H9 (cell line): ENCODE data around the gene OSBPL8. TPM values are rescaled to one million over a fixed set of nuclear protein-coding genes. Genes with fewer than 3 reads are reported as not detected.

ENCODE experiments used
- DNase-seq: peaks from one replicate; pipeline ENCODE4 v3.0.0-alpha.2; 2017
- H2AFZ ChIP-seq: one replicate; pipeline ENCODE4 v1.6.1; 2013; ENCODE audit warnings: mild to moderate bottlenecking, low read length, control low read depth, moderate library complexity
- H2AK5ac ChIP-seq: 2 replicates; pipeline ENCODE4 v1.6.1; 2013; ENCODE audit warnings: low read length, control low read depth, mixed read lengths; ENCODE audit not compliant: insufficient read length
- H2BK120ac ChIP-seq: one replicate; pipeline ENCODE4 v1.6.1; 2013; ENCODE audit warnings: low read depth, mild to moderate bottlenecking, low read length, control low read depth, inconsistent platforms; ENCODE audit not compliant: poor library complexity, severe bottlenecking
- H2BK12ac ChIP-seq: 2 replicates; pipeline ENCODE4 v1.6.1; 2013; ENCODE audit warnings: low read length, control low read depth, mixed read lengths, low read depth; ENCODE audit not compliant: insufficient read length
- H2BK15ac ChIP-seq: 2 replicates; pipeline ENCODE4 v1.6.1; 2013; ENCODE audit warnings: low read depth, low read length, control low read depth
- H2BK20ac ChIP-seq: one replicate; pipeline ENCODE4 v1.6.1; 2013; ENCODE audit warnings: low read depth, mild to moderate bottlenecking, low read length, control low read depth, inconsistent platforms; ENCODE audit not compliant: poor library complexity, severe bottlenecking
- H2BK5ac ChIP-seq: 2 replicates; pipeline ENCODE4 v1.6.1; 2013; ENCODE audit warnings: low read length, control low read depth, mixed read lengths; ENCODE audit not compliant: insufficient read length
- H3K14ac ChIP-seq: 2 replicates; pipeline ENCODE4 v1.6.1; 2013; ENCODE audit warnings: low read length, control low read depth; ENCODE audit not compliant: insufficient read depth
- H3K18ac ChIP-seq: 2 replicates; pipeline ENCODE4 v1.6.1; 2013; ENCODE audit warnings: low read depth, mild to moderate bottlenecking, mixed read lengths, low read length, control low read depth; ENCODE audit not compliant: insufficient read length
- H3K23ac ChIP-seq: 2 replicates; pipeline ENCODE4 v1.6.1; 2013; ENCODE audit warnings: low read length, control low read depth, mixed read lengths, low read depth; ENCODE audit not compliant: insufficient read length
- H3K23me2 ChIP-seq: 2 replicates; pipeline ENCODE4 v1.6.1; 2013; ENCODE audit warnings: low read depth, mild to moderate bottlenecking, mixed read lengths, low read length, control low read depth; ENCODE audit not compliant: insufficient read length, poor library complexity, severe bottlenecking
- H3K27ac ChIP-seq: 2 replicates; pipeline ENCODE4 v1.5.1; 2013; ENCODE audit warnings: low read length, control low read depth, mixed read lengths, low read depth; ENCODE audit not compliant: insufficient read length
- H3K27me3 ChIP-seq: 2 replicates; pipeline ENCODE4 v1.6.1; 2013; ENCODE audit warnings: low read length, control low read depth, inconsistent platforms; ENCODE audit not compliant: insufficient read depth
- H3K4ac ChIP-seq: 2 replicates; pipeline ENCODE4 v1.6.1; 2013; ENCODE audit warnings: low read depth, mild to moderate bottlenecking, control low read depth, inconsistent platforms, low read length, moderate library complexity
- H3K4me1 ChIP-seq: 2 replicates; pipeline ENCODE4 v1.6.1; 2013; ENCODE audit warnings: low read length, control low read depth, inconsistent platforms; ENCODE audit not compliant: insufficient read depth
- H3K4me2 ChIP-seq: 2 replicates; pipeline ENCODE4 v1.6.1; 2013; ENCODE audit warnings: low read length, control low read depth, mixed read lengths; ENCODE audit not compliant: insufficient read length, insufficient read depth
- H3K56ac ChIP-seq: 2 replicates; pipeline ENCODE4 v1.6.1; 2013; ENCODE audit warnings: low read depth, mild to moderate bottlenecking, mixed read lengths, low read length, control low read depth; ENCODE audit not compliant: insufficient read length
- H3K79me1 ChIP-seq: 2 replicates; pipeline ENCODE4 v1.6.1; 2013; ENCODE audit warnings: low read depth, mild to moderate bottlenecking, moderate library complexity, low read length, control low read depth, inconsistent platforms; ENCODE audit not compliant: insufficient read depth, poor library complexity, severe bottlenecking
- H3K79me2 ChIP-seq: 2 replicates; pipeline ENCODE4 v1.6.1; 2013; ENCODE audit warnings: low read length, control low read depth, inconsistent platforms; ENCODE audit not compliant: insufficient read depth
- H3K9ac ChIP-seq: 2 replicates; pipeline ENCODE4 v1.6.1; 2013; ENCODE audit warnings: low read length, control low read depth, mixed read lengths; ENCODE audit not compliant: insufficient read length; ENCODE audit errors: extremely low read depth
- H3K9me3 ChIP-seq: one replicate; pipeline ENCODE4 v1.6.1; 2013; ENCODE audit warnings: low read depth, low read length, inconsistent platforms; ENCODE audit not compliant: control insufficient read depth
- H3T11ph ChIP-seq: one replicate; pipeline ENCODE4 v1.6.1; 2013; ENCODE audit warnings: mild to moderate bottlenecking, low read length, control low read depth, inconsistent platforms
- H4K20me1 ChIP-seq: one replicate; pipeline ENCODE4 v1.6.1; 2013; ENCODE audit not compliant: control insufficient read depth, insufficient read length, insufficient read depth
- H4K5ac ChIP-seq: 2 replicates; pipeline ENCODE4 v1.6.1; 2013; ENCODE audit warnings: low read depth, mild to moderate bottlenecking, mixed read lengths, low read length, control low read depth; ENCODE audit not compliant: insufficient read length
- H4K8ac ChIP-seq: replicated peaks from 2 replicates; pipeline ENCODE4 v1.6.1; 2013; ENCODE audit warnings: low read length, control low read depth, mixed read lengths, low read depth; ENCODE audit not compliant: insufficient read length
- H4K91ac ChIP-seq: 2 replicates; pipeline ENCODE4 v1.6.1; 2013; ENCODE audit warnings: low read depth, mild to moderate bottlenecking, moderate library complexity, mixed read lengths, low read length, control low read depth; ENCODE audit not compliant: insufficient read length
- H3K27ac Mint-ChIP-seq, 3 experiments: 2 replicates in 2 of 3; 3 replicates in 1 of 3; pipeline ENCODE4 v1.8.0; 2020 to 2021; ENCODE audit warnings: mixed read lengths in 3 of 3, mild to moderate bottlenecking in 1 of 3, moderate library complexity in 1 of 3
- H3K27me3 Mint-ChIP-seq: 2 replicates; pipeline ENCODE4 v1.8.0; 2021; ENCODE audit warnings: low read depth, mild to moderate bottlenecking, moderate library complexity, mixed read lengths
- H3K36me3 Mint-ChIP-seq, 3 experiments: 2 replicates in 2 of 3; 3 replicates in 1 of 3; pipeline ENCODE4 v1.8.0; 2020 to 2021; ENCODE audit warnings: low read depth in 3 of 3, mixed read lengths in 3 of 3; ENCODE audit not compliant: insufficient read depth in 1 of 3
- H3K4me1 Mint-ChIP-seq, 2 experiments: 2 replicates each; pipeline ENCODE4 v1.8.0; 2020; ENCODE audit warnings: mixed read lengths in 2 of 2
- H3K4me3 Mint-ChIP-seq, 2 experiments: 2 replicates in 1 of 2; 3 replicates in 1 of 2; pipeline ENCODE4 v1.8.0; 2020 to 2021; ENCODE audit warnings: mild to moderate bottlenecking in 2 of 2, mixed read lengths in 2 of 2, moderate library complexity in 1 of 2
- H3K9me3 Mint-ChIP-seq, 2 experiments: 2 replicates in 1 of 2; 3 replicates in 1 of 2; pipeline ENCODE4 v1.8.0; 2020; ENCODE audit warnings: mild to moderate bottlenecking in 2 of 2, mixed read lengths in 2 of 2, moderate library complexity in 1 of 2
- WGBS: extraction: QIAGEN DNeasy Blood & Tissue Kit; methylation state at CpG from one replicate; pipeline ENCODE4 v1.1.7; 2013; ENCODE audit warnings: missing lambda C conversion rate, low lambda C conversion rate, mixed read lengths; ENCODE audit not compliant: insufficient read length; ENCODE audit errors: extremely low coverage; 5-methylcytosine and 5-hydroxymethylcytosine counted together
- total RNA-seq: library from RNA; stranded (reverse); gene quantifications from 2 replicates; pipeline ENCODE4 v1.2.1, GENCODE V29; 2021
- TF ChIP-seq, protein P1 (sequence below): fragments of 200-600 bp; sonication (generic); conservative IDR thresholded peaks from 3 replicates; pipeline ENCODE4 v1.8.0; 2021; ENCODE audit warnings: antibody characterized with exemption, mild to moderate bottlenecking

OSBPL8 gene
- total RNA-seq, 1 experiment from 2014 or later, result 61.2 TPM

DNA sequence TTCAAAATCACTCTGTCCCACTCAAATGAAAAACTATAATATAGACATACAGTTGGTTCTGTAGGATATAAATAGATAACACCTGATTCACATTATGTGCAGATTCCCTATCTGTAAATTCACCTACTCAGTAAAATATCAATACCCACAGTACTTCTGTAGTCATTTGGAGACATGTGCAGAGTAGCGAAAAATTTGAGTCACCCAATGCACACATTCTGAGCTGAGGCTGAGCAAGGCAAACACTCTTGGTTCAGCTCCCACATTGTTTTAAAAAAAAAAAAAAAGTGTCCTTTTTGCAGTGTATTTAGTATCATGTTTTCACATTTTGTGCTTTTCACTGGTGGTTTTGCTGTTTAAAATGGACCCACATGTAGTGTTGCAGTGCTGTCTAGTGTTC is 184.1 kb downstream of the OSBPL8 start:
- H3K27ac ChIP-seq, result no peak overlapping the region
- H3K23me2 ChIP-seq, result no peaks in the 10 kb centered on the region
- peaks cover 10 to 28% (median 12%) of the 10 kb centered on the region in 3 experiments; a peak in 6 of 7 replicates for H3K36me3 Mint-ChIP-seq
- DNase-seq, result no peak
- H3K14ac ChIP-seq, result no peak overlapping the region
- no peak overlapping the region for H3K4ac ChIP-seq
- H3K27ac Mint-ChIP-seq, result no peak overlapping the region
- no peak overlapping the region for H4K91ac ChIP-seq
- no peak overlapping the region for H4K5ac ChIP-seq
- no peak overlapping the region for H3K9ac ChIP-seq
- no peak overlapping the region for H2BK20ac ChIP-seq
- H3K4me3 Mint-ChIP-seq, result no peak overlapping the region
- no peak overlapping the region for H3T11ph ChIP-seq
- H3K23ac ChIP-seq, result no peak overlapping the region
- H3K27me3 ChIP-seq, result no peaks in the 10 kb centered on the region
- H3K27me3 Mint-ChIP-seq, result no peaks in the 10 kb centered on the region
- no peak overlapping the region for H3K18ac ChIP-seq
- no peaks in the 10 kb centered on the region for H3K79me1 ChIP-seq
- no peak overlapping the region for H3K4me2 ChIP-seq
- WGBS, result no CpG with 5 or more reads among the region's 1 CpG
- no peaks in the 10 kb centered on the region for H3K4me1 Mint-ChIP-seq
- no peak overlapping the region for H2AK5ac ChIP-seq
- TF ChIP-seq, protein P1, sequence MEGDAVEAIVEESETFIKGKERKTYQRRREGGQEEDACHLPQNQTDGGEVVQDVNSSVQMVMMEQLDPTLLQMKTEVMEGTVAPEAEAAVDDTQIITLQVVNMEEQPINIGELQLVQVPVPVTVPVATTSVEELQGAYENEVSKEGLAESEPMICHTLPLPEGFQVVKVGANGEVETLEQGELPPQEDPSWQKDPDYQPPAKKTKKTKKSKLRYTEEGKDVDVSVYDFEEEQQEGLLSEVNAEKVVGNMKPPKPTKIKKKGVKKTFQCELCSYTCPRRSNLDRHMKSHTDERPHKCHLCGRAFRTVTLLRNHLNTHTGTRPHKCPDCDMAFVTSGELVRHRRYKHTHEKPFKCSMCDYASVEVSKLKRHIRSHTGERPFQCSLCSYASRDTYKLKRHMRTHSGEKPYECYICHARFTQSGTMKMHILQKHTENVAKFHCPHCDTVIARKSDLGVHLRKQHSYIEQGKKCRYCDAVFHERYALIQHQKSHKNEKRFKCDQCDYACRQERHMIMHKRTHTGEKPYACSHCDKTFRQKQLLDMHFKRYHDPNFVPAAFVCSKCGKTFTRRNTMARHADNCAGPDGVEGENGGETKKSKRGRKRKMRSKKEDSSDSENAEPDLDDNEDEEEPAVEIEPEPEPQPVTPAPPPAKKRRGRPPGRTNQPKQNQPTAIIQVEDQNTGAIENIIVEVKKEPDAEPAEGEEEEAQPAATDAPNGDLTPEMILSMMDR, result no peak
- H3K79me2 ChIP-seq, result no peaks in the 10 kb centered on the region
- no peak overlapping the region for H2BK120ac ChIP-seq
- H2BK5ac ChIP-seq, result no peak overlapping the region
- no peaks in the 10 kb centered on the region for H3K4me1 ChIP-seq
- no peak overlapping the region for H2BK15ac ChIP-seq
- H2AFZ ChIP-seq, result no peak overlapping the region
- H2BK12ac ChIP-seq, result no peak overlapping the region
- no peak overlapping the region for H4K8ac ChIP-seq
- no peaks in the 10 kb centered on the region for H3K9me3 Mint-ChIP-seq
- no peaks in the 10 kb centered on the region for H4K20me1 ChIP-seq
- H3K9me3 ChIP-seq, result no peaks in the 10 kb centered on the region
- no peak overlapping the region for H3K56ac ChIP-seq
